Spleen (tissue), 11 donors: ENCODE data around the gene PPP1R3A. TPM values are rescaled to one million over a fixed set of nuclear protein-coding genes. Genes with fewer than 3 reads are reported as not detected.

Experiments
- DNase-seq: peaks from one replicate; pipeline ENCODE4 v3.0.0-alpha.2; 2020
- H3K27ac ChIP-seq, 8 donors: fragments of 200-600 bp; sonication (generic) in 7 of 8; 1 replicate in 4 of 8; 2 replicates in 4 of 8; pipeline versions ENCODE4 v1.5.0 to v1.8.0; 2016 to 2021; ENCODE audit warnings: inconsistent platforms in 4 of 8, mild to moderate bottlenecking in 4 of 8, moderate library complexity in 1 of 8
- H3K27me3 ChIP-seq, 7 donors: fragments of 200-600 bp; sonication (generic) in 6 of 7; replicated peaks in 1 of 7; 1 replicate in 4 of 7; 2 replicates in 3 of 7; pipeline versions ENCODE4 v1.5.0 to v1.8.0; 2016 to 2021; ENCODE audit warnings: inconsistent platforms in 3 of 7, mild to moderate bottlenecking in 1 of 7
- H3K36me3 ChIP-seq, 6 donors: fragments of 200-600 bp; sonication (generic) in 5 of 6; 1 replicate in 4 of 6; 2 replicates in 2 of 6; pipeline versions ENCODE4 v1.5.0 to v1.8.0; 2016 to 2021; ENCODE audit warnings: inconsistent platforms in 2 of 6
- H3K4me1 ChIP-seq, 6 donors: fragments of 200-600 bp; sonication (generic) in 5 of 6; 1 replicate in 3 of 6; 2 replicates in 3 of 6; pipeline versions ENCODE4 v1.5.0 to v1.8.0; 2016 to 2021; ENCODE audit warnings: inconsistent platforms in 3 of 6
- H3K4me3 ChIP-seq, 8 donors: fragments of 200-600 bp; sonication (generic) in 7 of 8; 1 replicate in 4 of 8; 2 replicates in 4 of 8; pipeline versions ENCODE4 v1.5.0 to v1.8.0; 2016 to 2021; ENCODE audit warnings: inconsistent platforms in 4 of 8, mild to moderate bottlenecking in 4 of 8, moderate library complexity in 2 of 8
- H3K9me3 ChIP-seq, 8 donors: fragments of 200-600 bp; sonication (generic) in 7 of 8; 1 replicate in 4 of 8; 2 replicates in 4 of 8; pipeline versions ENCODE4 v1.5.0 to v1.8.0; 2016 to 2021; ENCODE audit warnings: inconsistent platforms in 4 of 8
- CTCF ChIP-seq, 11 experiments: fragments of 200-600 bp in 7 of 11; fragments of 450-650 bp in 4 of 11; sonication (generic) in 4 of 11; IDR thresholded peaks in 8 of 11; conservative IDR thresholded peaks in 3 of 11; 1 replicate in 7 of 11; 2 replicates in 4 of 11; pipeline versions ENCODE4 v1.4.0 to v1.8.0; 2016 to 2021; ENCODE audit warnings: antibody characterized with exemption in 11 of 11, inconsistent platforms in 4 of 11, mild to moderate bottlenecking in 1 of 11
- POLR2A ChIP-seq, 3 donors: fragments of 450-650 bp; IDR thresholded peaks; one replicate each; pipeline ENCODE4 v1.5.1; 2017; ENCODE audit warnings: antibody characterized with exemption in 3 of 3, mild to moderate bottlenecking in 1 of 3
- POLR2AphosphoS5 ChIP-seq, 3 donors: sonication (generic); formaldehyde crosslinking; IDR thresholded peaks; one replicate each; pipeline ENCODE4 v1.5.1; 2017; ENCODE audit warnings: antibody characterized with exemption in 3 of 3
- WGBS, 5 donors: extraction: QIAGEN DNeasy Blood & Tissue Kit in 3 of 5; methylation state at CpG; one replicate each; pipeline versions ENCODE4 v1.1.5 to v1.1.7; 2013 to 2018; 5-methylcytosine and 5-hydroxymethylcytosine counted together
- intact Hi-C: fragments of 100-400 bp; cut with DNase I; formaldehyde crosslinking; loops from one replicate; pipeline ENCODE4 v1.15.0; 2023; ENCODE audit warnings: low total_unique reads
- polyA plus RNA-seq, 3 donors: library from polyadenylated mRNA; stranded (reverse); fragments of 200-250 nt; gene quantifications; one replicate each; pipeline ENCODE4 v1.2.1, GENCODE V29; 2013
- total RNA-seq, 7 donors: library from RNA; depleted of rRNA in 3 of 7; stranded (reverse); fragments of >200 nt in 3 of 7; fragmentation: NEBNext Ultra II Directional in 4 of 7; extraction: Animal tissue kit (Norgen Biotek cat#: 25700) in 4 of 7; gene quantifications; one replicate each; pipeline versions ENCODE4 v1.1.0 to v1.2.1, GENCODE V29; 2016 to 2021
- donor health status: healthy with polysubstance abuse.
- donor health status: DM: no; HTN: no; CAD: no; lungs with moderate emphysema.
- donor health status: DM: no; HTN: no; CAD: no.
- donor health status: Bipolar disorder and iron deficiency.
- donor health status: healthy.
- donor health status: DM: no; HTN: no; CAD: no.
- donor health status: DM: yes; HTN: yes; CAD: no.

Gene PPP1R3A
- total and polyA plus RNA-seq, 10 donors, result not detected

DNA sequence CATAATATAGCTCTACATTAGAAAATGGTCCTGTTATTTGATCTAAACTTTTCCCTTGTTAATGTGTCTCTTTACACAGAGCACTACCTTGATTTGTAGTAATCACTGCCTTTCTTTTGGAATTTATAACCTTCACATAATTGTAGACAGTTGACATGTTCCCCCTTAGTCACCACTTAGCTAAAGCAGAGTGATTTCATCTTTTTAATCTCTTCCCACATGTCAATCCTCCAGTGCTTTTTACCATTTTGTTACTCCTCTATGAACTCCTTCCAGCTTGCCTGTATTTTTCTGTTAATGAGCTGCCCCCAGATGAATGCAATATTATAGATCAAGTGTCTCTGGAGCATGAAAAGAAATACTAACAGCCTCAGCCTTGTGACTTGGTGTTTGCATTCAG is 2.6 kb upstream of the PPP1R3A start:
- no peak for TF ChIP-seq POLR2A (IDR thresholded peaks at IDR 0.05)
- TF ChIP-seq CTCF (IDR thresholded peaks at IDR 0.05 in 8 of 11, conservative IDR thresholded peaks at IDR 0.05 in 3 of 11), result no peak
- TF ChIP-seq POLR2AphosphoS5 (IDR thresholded peaks at IDR 0.05), result no peak
- no peak overlapping the region for H3K27ac ChIP-seq
- H3K9me3 ChIP-seq, result no peaks in the 10 kb centered on the region
- no peaks in the 10 kb centered on the region for H3K36me3 ChIP-seq
- no peaks in the 10 kb centered on the region for H3K27me3 ChIP-seq
- DNase-seq, result no peak
- H3K4me3 ChIP-seq, result no peak overlapping the region
- no peaks in the 10 kb centered on the region for H3K4me1 ChIP-seq
- intact Hi-C loops, result no loop called here

GRCh38 chr7:113917840-113918239 is 969 bp downstream of the PPP1R3A start:
- WGBS, 5 donors, result 29 to 50% (median 34%) methylated on average over 1 of the region's 1 CpG
- H3K27me3 ChIP-seq, result no peaks in the 10 kb centered on the region
- intact Hi-C loops, result no loop called here

GRCh38 chr7:113915956-113916355 is 2.9 kb downstream of the PPP1R3A start:
- WGBS, 5 donors, result 50 to 69% (median 55%) methylated on average over 2 of the region's 2 CpGs
- H3K27ac ChIP-seq, result no peak overlapping the region

More at GRCh38 chr7:113917840-113918239, 969 bp downstream of the PPP1R3A start:
- H3K27ac ChIP-seq, result no peak overlapping the region
- TF ChIP-seq CTCF (IDR thresholded peaks at IDR 0.05 in 8 of 11, conservative IDR thresholded peaks at IDR 0.05 in 3 of 11) (no peak), POLR2AphosphoS5 (IDR thresholded peaks at IDR 0.05) (no peak), POLR2A (IDR thresholded peaks at IDR 0.05) (no peak)
- H3K9me3 ChIP-seq, result no peaks in the 10 kb centered on the region
- H3K36me3 ChIP-seq, result no peaks in the 10 kb centered on the region
- DNase-seq, result no peak
- H3K4me1 ChIP-seq, result no peaks in the 10 kb centered on the region
- H3K4me3 ChIP-seq, result no peak overlapping the region

GRCh38 chr7:113912876-113913275 is 5.9 kb downstream of the PPP1R3A start:
- Histone ChIP-seq H3K27ac (no peak overlapping the region), H3K36me3 (no peaks in the 10 kb centered on the region), H3K27me3 (no peaks in the 10 kb centered on the region), H3K4me1 (no peaks in the 10 kb centered on the region), H3K9me3 (no peaks in the 10 kb centered on the region), H3K4me3 (no peak overlapping the region)
- TF ChIP-seq POLR2AphosphoS5 (IDR thresholded peaks at IDR 0.05) (no peak), POLR2A (IDR thresholded peaks at IDR 0.05) (no peak), CTCF (IDR thresholded peaks at IDR 0.05 in 8 of 11, conservative IDR thresholded peaks at IDR 0.05 in 3 of 11) (no peak)
- WGBS, 5 donors, result 48 to 71% (median 64%) methylated on average over 6 of the region's 6 CpGs
- DNase-seq, result no peak
- intact Hi-C loops, result no loop called here

More at GRCh38 chr7:113915956-113916355, 2.9 kb downstream of the PPP1R3A start:
- DNase-seq, result no peak
- no peaks in the 10 kb centered on the region for H3K9me3 ChIP-seq
- H3K4me3 ChIP-seq, result no peak overlapping the region
- H3K4me1 ChIP-seq, result no peaks in the 10 kb centered on the region
- TF ChIP-seq POLR2A (IDR thresholded peaks at IDR 0.05) (no peak), POLR2AphosphoS5 (IDR thresholded peaks at IDR 0.05) (no peak), CTCF (IDR thresholded peaks at IDR 0.05 in 8 of 11, conservative IDR thresholded peaks at IDR 0.05 in 3 of 11) (no peak)
- H3K36me3 ChIP-seq, result no peaks in the 10 kb centered on the region
- intact Hi-C loops, result no loop called here
- H3K27me3 ChIP-seq, result no peaks in the 10 kb centered on the region
